H1 (cell line): ENCODE data around the gene UBE2F.

ENCODE experiments used
- CBX5 ChIP-seq: fragments of 300-800, 300-1000 bp; sonication (generic); IDR thresholded peaks from 2 replicates; pipeline ENCODE4 v1.7.1; 2016; ENCODE audit warnings: antibody characterized with exemption, low read length, low read depth
- EZH2 ChIP-seq: fragments of 200-600 bp; sonication (generic); IDR thresholded peaks from 2 replicates; pipeline ENCODE4 v1.7.1; 2012; ENCODE audit warnings: low read depth, mild to moderate bottlenecking, moderate library complexity, low read length, inconsistent platforms; ENCODE audit not compliant: severe bottlenecking
- NANOG ChIP-seq: IDR thresholded peaks from 2 replicates; pipeline ENCODE4 v1.6.1; 2011; ENCODE audit warnings: low read length, low read depth, mild to moderate bottlenecking, inconsistent platforms; ENCODE audit not compliant: insufficient read depth, poor library complexity, severe bottlenecking
- POLR2A ChIP-seq, 2 experiments: IDR thresholded peaks; 1 replicate in 1 of 2; 2 replicates in 1 of 2; pipeline ENCODE4 v1.6.1; 2011; ENCODE audit warnings: low read depth in 2 of 2, low read length in 2 of 2, mild to moderate bottlenecking in 2 of 2; ENCODE audit errors: control extremely low read depth in 1 of 2
- RAD21 ChIP-seq, 2 experiments: IDR thresholded peaks in 1 of 2; conservative IDR thresholded peaks in 1 of 2; 2 replicates each; pipeline ENCODE4 v1.6.1; 2011; ENCODE audit warnings: low read depth in 2 of 2, low read length in 2 of 2, improper control_type of control experiment in 1 of 2, inconsistent platforms in 1 of 2, mild to moderate bottlenecking in 1 of 2, moderate library complexity in 1 of 2
- SIX5 ChIP-seq: IDR thresholded peaks from 2 replicates; pipeline ENCODE4 v1.6.1; 2011; ENCODE audit warnings: mild to moderate bottlenecking, low read depth, low read length
- YY1 ChIP-seq: IDR thresholded peaks from 2 replicates; pipeline ENCODE4 v1.6.1; 2011; ENCODE audit warnings: low read depth, mild to moderate bottlenecking, low read length
- TF ChIP-seq, protein P1 (sequence below), 3 experiments: IDR thresholded peaks; 1 replicate in 2 of 3; 2 replicates in 1 of 3; pipeline versions ENCODE4 v1.5.1 to v1.6.1; 2011; ENCODE audit warnings: low read length in 3 of 3, mild to moderate bottlenecking in 3 of 3, inconsistent platforms in 2 of 3, low read depth in 1 of 3, moderate library complexity in 1 of 3; ENCODE audit not compliant: insufficient read depth in 1 of 3; ENCODE audit errors: control extremely low read depth in 1 of 3

DNA sequence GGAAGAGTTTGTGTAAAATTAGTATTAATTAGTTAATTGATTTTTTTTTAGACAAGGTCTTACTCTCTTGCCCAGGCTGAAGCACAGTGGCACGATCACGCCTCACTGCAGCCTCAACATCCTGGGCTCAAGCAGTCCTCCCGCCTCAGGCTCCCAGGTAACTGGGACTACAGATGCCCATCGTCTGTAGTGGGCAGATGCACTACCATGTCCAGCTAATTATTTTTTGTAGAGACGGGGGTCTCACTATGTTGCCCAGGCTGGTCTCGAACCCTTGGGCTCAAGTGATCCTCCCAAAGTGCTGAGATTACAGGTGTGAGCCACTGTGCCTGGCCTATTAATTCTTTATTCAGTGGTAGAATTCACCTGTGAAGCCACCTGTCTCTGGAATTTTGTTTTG is 41.1 kb downstream of the UBE2F start:
- TF ChIP-seq YY1 (no peak), CBX5 (no peak), NANOG (no peak), EZH2 (no peak), SIX5 (no peak), RAD21 (IDR thresholded peaks at IDR 0.05 in 1 of 2, conservative IDR thresholded peaks at IDR 0.05 in 1 of 2; ENCODE audit: low read depth in 2 of 2, low read length in 2 of 2) (no peak), POLR2A (IDR thresholded peaks at IDR 0.05; ENCODE audit: control extremely low read depth in 1 of 2, low read depth in 2 of 2, low read length in 2 of 2) (no peak)
- TF ChIP-seq, protein P1, sequence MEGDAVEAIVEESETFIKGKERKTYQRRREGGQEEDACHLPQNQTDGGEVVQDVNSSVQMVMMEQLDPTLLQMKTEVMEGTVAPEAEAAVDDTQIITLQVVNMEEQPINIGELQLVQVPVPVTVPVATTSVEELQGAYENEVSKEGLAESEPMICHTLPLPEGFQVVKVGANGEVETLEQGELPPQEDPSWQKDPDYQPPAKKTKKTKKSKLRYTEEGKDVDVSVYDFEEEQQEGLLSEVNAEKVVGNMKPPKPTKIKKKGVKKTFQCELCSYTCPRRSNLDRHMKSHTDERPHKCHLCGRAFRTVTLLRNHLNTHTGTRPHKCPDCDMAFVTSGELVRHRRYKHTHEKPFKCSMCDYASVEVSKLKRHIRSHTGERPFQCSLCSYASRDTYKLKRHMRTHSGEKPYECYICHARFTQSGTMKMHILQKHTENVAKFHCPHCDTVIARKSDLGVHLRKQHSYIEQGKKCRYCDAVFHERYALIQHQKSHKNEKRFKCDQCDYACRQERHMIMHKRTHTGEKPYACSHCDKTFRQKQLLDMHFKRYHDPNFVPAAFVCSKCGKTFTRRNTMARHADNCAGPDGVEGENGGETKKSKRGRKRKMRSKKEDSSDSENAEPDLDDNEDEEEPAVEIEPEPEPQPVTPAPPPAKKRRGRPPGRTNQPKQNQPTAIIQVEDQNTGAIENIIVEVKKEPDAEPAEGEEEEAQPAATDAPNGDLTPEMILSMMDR (IDR thresholded peaks at IDR 0.05; ENCODE audit: control extremely low read depth in 1 of 3, insufficient read depth in 1 of 3, low read depth in 1 of 3, low read length in 3 of 3), result no peak
